ENCODE results near the gene CA10.

- TF ChIP-seq ZNF565 (CRISPR knock-in tag; conservative IDR thresholded peaks at IDR 0.05; ENCODE audit: low read depth) (no peak), OSR1 (CRISPR knock-in tag; IDR thresholded peaks at IDR 0.05) (no peak), RARB (CRISPR knock-in tag; IDR thresholded peaks at IDR 0.05) (no peak)
These were observed 110.2 kb downstream of the CA10 start for GRCh38 chr17:52048137-52048898.
